Stomach (tissue), 9 donors: ENCODE data around the gene C4orf50. TPM values are rescaled to one million over a fixed set of nuclear protein-coding genes. Genes with fewer than 3 reads are reported as not detected.

Experiments
- DNase-seq, 2 donors: peaks; one replicate each; pipeline versions ENCODE4 v3.0.0 to v3.0.0-alpha.2; 2013 to 2019
- H3K27ac ChIP-seq, 5 donors: fragments of 200-600 bp in 4 of 5; sonication (generic) in 4 of 5; one replicate each; pipeline ENCODE4 v1.5.1; 2013 to 2019; ENCODE audit warnings: mild to moderate bottlenecking in 1 of 5, moderate library complexity in 1 of 5
- H3K27me3 ChIP-seq, 3 donors: fragments of 200-600 bp; sonication (generic); one replicate each; pipeline ENCODE4 v1.5.1; 2017 to 2019; ENCODE audit warnings: mixed run types in 1 of 3
- H3K36me3 ChIP-seq, 4 donors: fragments of 200-600 bp; sonication (generic); 1 replicate in 3 of 4; 2 replicates in 1 of 4; pipeline ENCODE4 v1.5.1; 2016 to 2019
- H3K4me1 ChIP-seq, 4 donors: fragments of 200-600 bp; sonication (generic); one replicate each; pipeline ENCODE4 v1.5.1; 2016 to 2019
- H3K4me3 ChIP-seq, 4 donors: fragments of 200-600 bp; sonication (generic) in 3 of 4; one replicate each; pipeline ENCODE4 v1.5.1; 2016 to 2019; ENCODE audit warnings: mild to moderate bottlenecking in 1 of 4
- H3K9me3 ChIP-seq, 4 donors: fragments of 200-600 bp; sonication (generic); one replicate each; pipeline ENCODE4 v1.5.1; 2016 to 2019
- EP300 ChIP-seq: sonication (generic); formaldehyde crosslinking; IDR thresholded peaks from one replicate; pipeline ENCODE4 v1.6.1; 2017; ENCODE audit warnings: antibody characterized with exemption
- POLR2A ChIP-seq, 4 donors: fragments of 450-650 bp; IDR thresholded peaks; one replicate each; pipeline ENCODE4 v1.6.1; 2016; ENCODE audit warnings: antibody characterized with exemption in 4 of 4, control low read depth in 2 of 4, mild to moderate bottlenecking in 1 of 4, moderate library complexity in 1 of 4
- POLR2AphosphoS5 ChIP-seq, 3 donors: sonication (generic); formaldehyde crosslinking; IDR thresholded peaks; one replicate each; pipeline ENCODE4 v1.6.1; 2016; ENCODE audit warnings: antibody characterized with exemption in 3 of 3
- WGBS, 5 donors: extraction: QIAGEN DNeasy Blood & Tissue Kit in 3 of 5; methylation state at CpG; one replicate each; pipeline versions ENCODE4 v1.1.5 to v1.1.7; 2013 to 2018; 5-methylcytosine and 5-hydroxymethylcytosine counted together
- intact Hi-C: fragments of 100-400 bp; cut with DNase I; formaldehyde crosslinking; loops from one replicate; pipeline ENCODE4 v1.15.1; 2023; ENCODE audit warnings: low total_unique reads
- polyA plus RNA-seq, 3 donors: library from polyadenylated mRNA; stranded (reverse); fragments of 200-250 nt; gene quantifications; one replicate each; pipeline ENCODE4 v1.2.3, GENCODE V29; 2013
- total RNA-seq, 5 donors: library from RNA; depleted of rRNA; stranded (reverse); fragments of >200 nt; gene quantifications; one replicate each; pipeline versions ENCODE4 v1.1.0 to v1.2.3, GENCODE V29; 2014 to 2016
- TF ChIP-seq, protein P1 (sequence below), 7 experiments: fragments of 450-650 bp in 4 of 7; fragments of 200-600 bp in 3 of 7; sonication (generic) in 3 of 7; IDR thresholded peaks; one replicate each; pipeline ENCODE4 v1.5.1; 2016 to 2019; ENCODE audit warnings: antibody characterized with exemption in 7 of 7, control low read depth in 2 of 7, mild to moderate bottlenecking in 1 of 7
- donor health status: healthy with polysubstance abuse.
- donor health status: Bipolar disorder and iron deficiency.
- donor health status: healthy.

Gene C4orf50
- total and polyA plus RNA-seq, 8 donors, result under 0.01 to 1.8 (median 0.85) TPM; not detected in 4

DNA sequence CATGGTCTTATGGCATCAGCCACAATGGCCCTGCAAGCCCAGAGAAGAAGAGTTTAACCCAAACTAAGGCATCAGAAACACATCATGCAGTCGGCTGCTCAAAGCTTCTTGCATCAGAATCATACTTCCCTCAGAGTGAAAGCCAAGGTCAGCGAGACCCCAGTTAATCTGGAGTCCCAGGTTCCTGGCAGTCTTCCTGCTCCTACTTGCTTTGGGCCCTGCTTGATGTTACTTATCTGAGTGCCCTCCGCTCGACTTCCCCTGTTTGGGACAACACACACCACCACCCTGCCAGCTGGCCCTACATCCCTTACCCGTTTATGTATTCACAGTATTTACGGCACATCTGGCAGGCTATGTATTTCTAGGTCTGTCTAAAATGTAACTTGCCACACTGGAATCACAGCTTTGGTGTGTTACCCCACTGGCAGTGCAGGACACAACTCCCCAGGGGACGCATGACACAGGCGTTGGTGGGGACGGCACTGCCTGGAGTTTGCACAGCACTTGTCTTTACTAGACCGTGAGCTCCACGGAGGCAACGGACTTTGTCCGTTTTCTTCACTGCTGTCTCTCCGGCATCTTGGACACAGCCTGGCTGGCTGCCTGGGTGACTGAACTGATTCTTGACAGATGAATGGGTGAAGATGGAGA lies 148.1 kb downstream of the C4orf50 start:
- intact Hi-C loops, result no loop called here
- no peak overlapping the region for H3K4me3 ChIP-seq
- 74 to 78% (median 75%) methylated on average over 14 of the region's 14 CpGs for WGBS, 5 donors
- H3K9me3 ChIP-seq, result peaks cover 0 to 5% (median 0%) of the 10 kb centered on the region in 4 donors
- H3K36me3 ChIP-seq, result no peaks in the 10 kb centered on the region
- H3K4me1 ChIP-seq, result no peaks in the 10 kb centered on the region
- DNase-seq, result no peak
- no peak for TF ChIP-seq POLR2A (IDR thresholded peaks at IDR 0.05)
- TF ChIP-seq, protein P1, sequence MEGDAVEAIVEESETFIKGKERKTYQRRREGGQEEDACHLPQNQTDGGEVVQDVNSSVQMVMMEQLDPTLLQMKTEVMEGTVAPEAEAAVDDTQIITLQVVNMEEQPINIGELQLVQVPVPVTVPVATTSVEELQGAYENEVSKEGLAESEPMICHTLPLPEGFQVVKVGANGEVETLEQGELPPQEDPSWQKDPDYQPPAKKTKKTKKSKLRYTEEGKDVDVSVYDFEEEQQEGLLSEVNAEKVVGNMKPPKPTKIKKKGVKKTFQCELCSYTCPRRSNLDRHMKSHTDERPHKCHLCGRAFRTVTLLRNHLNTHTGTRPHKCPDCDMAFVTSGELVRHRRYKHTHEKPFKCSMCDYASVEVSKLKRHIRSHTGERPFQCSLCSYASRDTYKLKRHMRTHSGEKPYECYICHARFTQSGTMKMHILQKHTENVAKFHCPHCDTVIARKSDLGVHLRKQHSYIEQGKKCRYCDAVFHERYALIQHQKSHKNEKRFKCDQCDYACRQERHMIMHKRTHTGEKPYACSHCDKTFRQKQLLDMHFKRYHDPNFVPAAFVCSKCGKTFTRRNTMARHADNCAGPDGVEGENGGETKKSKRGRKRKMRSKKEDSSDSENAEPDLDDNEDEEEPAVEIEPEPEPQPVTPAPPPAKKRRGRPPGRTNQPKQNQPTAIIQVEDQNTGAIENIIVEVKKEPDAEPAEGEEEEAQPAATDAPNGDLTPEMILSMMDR (IDR thresholded peaks at IDR 0.05), result no peak
- no peak for TF ChIP-seq POLR2AphosphoS5 (IDR thresholded peaks at IDR 0.05)
- no peak for TF ChIP-seq EP300
- H3K27me3 ChIP-seq, result peaks cover 0 to 28% (median 0%) of the 10 kb centered on the region in 3 donors
- no peak overlapping the region for H3K27ac ChIP-seq

DNA sequence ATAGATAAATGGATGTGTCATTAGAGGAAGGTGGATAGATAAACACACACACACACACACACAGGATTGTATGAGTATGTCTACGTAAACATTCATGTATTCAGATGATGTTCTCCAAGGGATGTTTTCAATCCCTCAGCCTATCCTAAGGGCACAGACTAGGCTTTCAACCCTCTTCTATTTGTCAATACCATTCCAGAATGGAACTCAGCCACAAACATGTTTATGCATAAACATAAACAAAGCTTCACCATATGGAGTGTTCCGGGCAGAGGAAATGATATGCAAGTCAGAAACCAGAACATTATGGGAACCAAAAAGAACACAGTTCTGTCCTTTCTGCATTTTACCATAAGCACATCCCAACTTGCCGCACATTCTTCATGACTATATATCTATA lies 150.4 kb downstream of the C4orf50 start:
- TF ChIP-seq POLR2AphosphoS5 (IDR thresholded peaks at IDR 0.05) (no peak), POLR2A (IDR thresholded peaks at IDR 0.05) (no peak), EP300 (no peak)
- TF ChIP-seq, protein P1 (IDR thresholded peaks at IDR 0.05), result no peak
- WGBS, 5 donors, result 77 to 90% (median 89%) methylated on average over 3 of the region's 3 CpGs

DNA sequence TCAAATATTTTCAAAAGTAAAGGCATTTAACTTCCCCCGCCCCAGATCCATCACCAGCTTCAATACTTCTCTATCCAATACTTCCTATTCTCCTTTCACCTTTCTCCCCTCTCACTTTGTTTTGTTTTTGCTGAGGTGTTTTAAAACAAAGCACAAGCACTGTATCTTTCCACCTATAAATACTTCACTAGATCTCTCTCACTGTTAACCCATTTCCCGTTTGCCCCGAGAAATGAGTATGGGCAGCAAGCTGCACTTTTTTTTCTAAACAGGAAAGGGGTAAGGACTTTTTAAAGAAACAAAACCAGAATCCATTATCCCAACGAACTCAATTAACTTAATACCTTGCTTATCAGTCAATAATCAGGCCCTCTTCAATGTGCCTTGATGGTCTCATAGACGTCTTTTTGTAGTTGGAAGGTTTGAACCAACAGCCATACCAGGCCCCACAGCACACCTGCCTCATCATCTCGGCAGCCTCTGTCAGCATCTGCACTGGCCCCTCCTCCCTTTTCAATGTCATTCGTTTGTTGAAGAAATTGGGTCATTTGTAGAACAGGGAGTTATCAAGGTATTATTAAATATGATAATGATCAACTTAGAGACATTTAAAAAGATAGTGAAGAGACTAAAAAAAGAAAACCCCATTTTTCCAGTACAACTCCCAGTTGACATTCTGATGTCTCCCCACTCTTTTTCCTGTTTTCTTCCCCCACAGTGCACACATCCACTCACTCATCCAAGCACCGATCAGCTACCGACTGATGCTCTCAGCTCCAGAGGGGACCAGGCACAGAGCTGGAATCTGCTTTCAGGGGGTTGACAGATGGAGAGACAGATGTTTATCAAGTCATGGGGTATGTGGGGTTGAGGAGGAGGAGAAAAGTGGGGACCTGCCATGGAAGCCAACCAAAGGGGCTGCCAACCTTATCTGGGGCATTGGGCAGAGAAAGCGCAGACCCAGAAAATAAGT lies 151.1 kb downstream of the C4orf50 start:
- TF ChIP-seq POLR2AphosphoS5 (IDR thresholded peaks at IDR 0.05) (no peak), POLR2A (IDR thresholded peaks at IDR 0.05) (no peak), EP300 (no peak)
- TF ChIP-seq, protein P1 (IDR thresholded peaks at IDR 0.05), result no peak
- H3K9me3 ChIP-seq, result no peaks in the 10 kb centered on the region
- no peak for DNase-seq
- 67 to 73% (median 69%) methylated on average over 10 of the region's 10 CpGs for WGBS, 5 donors
- peaks cover 0 to 40% (median 0%) of the 10 kb centered on the region in 3 donors for H3K27me3 ChIP-seq
- intact Hi-C loops, result no loop called here
- H3K36me3 ChIP-seq, result no peaks in the 10 kb centered on the region
- no peak overlapping the region for H3K27ac ChIP-seq
- H3K4me1 ChIP-seq, result no peaks in the 10 kb centered on the region
- H3K4me3 ChIP-seq, result no peak overlapping the region

More for the DNA sequence above, 150.4 kb downstream of the C4orf50 start:
- Histone ChIP-seq H3K36me3 (no peaks in the 10 kb centered on the region), H3K4me1 (no peaks in the 10 kb centered on the region), H3K27ac (no peak overlapping the region), H3K27me3 (peaks cover 0 to 33% (median 0%) of the 10 kb centered on the region in 3 donors), H3K9me3 (no peaks in the 10 kb centered on the region), H3K4me3 (no peak overlapping the region)
- intact Hi-C loops, result no loop called here
- DNase-seq, result no peak

DNA sequence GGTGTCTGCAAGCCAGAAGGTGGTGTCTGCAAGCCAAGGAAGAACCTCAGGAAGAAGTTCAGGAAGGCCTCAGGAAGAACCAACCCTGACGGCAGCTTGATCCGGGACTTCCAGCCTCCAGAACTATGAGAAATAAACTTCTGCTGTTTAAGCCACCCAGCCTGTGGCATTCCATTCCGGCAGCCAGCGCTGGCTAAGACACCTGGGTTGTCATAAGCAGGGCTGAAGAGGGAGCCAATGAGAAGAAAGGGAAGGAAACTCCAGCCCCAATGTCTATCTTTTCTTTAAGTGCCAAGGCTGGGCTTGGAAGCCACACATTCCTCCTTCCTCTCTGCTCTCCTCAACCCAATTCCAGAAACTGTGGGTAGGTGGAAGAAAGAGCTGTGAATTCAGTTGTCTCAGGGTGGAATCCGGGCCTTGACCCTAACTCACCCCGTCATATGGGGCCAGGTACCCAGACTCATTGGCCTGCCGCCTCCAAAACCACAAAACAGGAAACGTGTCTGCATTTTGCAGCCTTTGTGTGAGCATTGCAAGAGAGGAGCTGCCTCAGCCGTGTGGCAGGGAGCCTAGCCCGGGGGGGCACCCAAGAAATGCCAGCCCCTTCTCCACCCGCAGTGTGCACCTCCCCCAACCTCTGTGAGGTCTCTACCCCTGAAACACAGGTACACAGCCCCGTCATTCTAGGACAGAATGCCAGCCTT lies 152.2 kb downstream of the C4orf50 start:
- TF ChIP-seq, protein P1 (IDR thresholded peaks at IDR 0.05), result no peak
- TF ChIP-seq EP300, result no peak
- no peak for TF ChIP-seq POLR2A (IDR thresholded peaks at IDR 0.05)
- TF ChIP-seq POLR2AphosphoS5 (IDR thresholded peaks at IDR 0.05), result no peak
- peaks cover 0 to 42% (median 0%) of the 10 kb centered on the region in 3 donors for H3K27me3 ChIP-seq
- WGBS, 5 donors, result 61 to 70% (median 66%) methylated on average over 10 to 12 of the region's 12 CpGs

More for the DNA sequence above, 152.2 kb downstream of the C4orf50 start:
- DNase-seq, result no peak
- Histone ChIP-seq H3K4me1 (no peaks in the 10 kb centered on the region), H3K9me3 (no peaks in the 10 kb centered on the region), H3K36me3 (no peaks in the 10 kb centered on the region), H3K4me3 (no peak overlapping the region), H3K27ac (no peak overlapping the region)
- intact Hi-C loops, result no loop called here
